H1 (cell line): ENCODE measurements around the gene SPDYE18. TPM values are rescaled to one million over a fixed set of nuclear protein-coding genes. Genes with fewer than 3 reads are reported as not detected.
"Not testable (repeated sequence)": the region's sequence is repeated elsewhere in the genome, so short reads cannot be mapped to it uniquely, and the experiment has no call there.

Experiments
- CTCF ChIA-PET: fragments of 300-600 bp; sonication (Branson Sonifier 250); formaldehyde crosslinking; loops from one replicate; lab custom pipeline; 2021; ENCODE audit not compliant: partially characterized antibody; lab: Charles Lee
- POLR2A ChIA-PET: fragments of 300-600 bp; sonication (Branson Sonifier 250); formaldehyde crosslinking; loops from one replicate; lab custom pipeline; 2021; ENCODE audit warnings: inconsistent platforms; ENCODE audit not compliant: partially characterized antibody; lab: Charles Lee
- DNase-seq, 2 experiments: peaks; one replicate each; pipeline versions ENCODE4 v3.0.0 to v3.0.0-alpha.2; 2010 to 2022; ENCODE audit warnings: low spot score in 2 of 2, low read depth in 1 of 2, mixed read lengths in 1 of 2
- FAIRE-seq: peaks from 2 replicates; lab custom pipeline; 2011; peaks lifted over from hg19 to GRCh38; lab: Jason Lieb, UNC
- H2AFZ ChIP-seq: 2 replicates; pipeline ENCODE4 v1.8.1; 2012; ENCODE audit warnings: low read length, inconsistent platforms
- H2AK5ac ChIP-seq: 2 replicates; pipeline ENCODE4 v1.6.1; 2013; ENCODE audit warnings: low read depth, low read length
- H2BK120ac ChIP-seq: replicated peaks from 2 replicates; pipeline ENCODE3; 2013; ENCODE audit warnings: low read depth, low read length, inconsistent platforms
- H2BK12ac ChIP-seq: 2 replicates; pipeline ENCODE4 v1.6.1; 2013; ENCODE audit warnings: low read depth, low read length
- H2BK15ac ChIP-seq: 2 replicates; pipeline ENCODE4 v1.6.1; 2013; ENCODE audit warnings: low read length
- H2BK20ac ChIP-seq: 2 replicates; pipeline ENCODE4 v1.6.1; 2013; ENCODE audit warnings: low read length
- H2BK5ac ChIP-seq: 2 replicates; pipeline ENCODE4 v1.6.1; 2013; ENCODE audit warnings: low read depth, low read length
- H3K14ac ChIP-seq: 2 replicates; pipeline ENCODE4 v1.6.1; 2013; ENCODE audit warnings: inconsistent platforms; ENCODE audit not compliant: insufficient read length
- H3K18ac ChIP-seq: 2 replicates; pipeline ENCODE4 v1.6.1; 2013; ENCODE audit warnings: low read length; ENCODE audit errors: extremely low read depth
- H3K23ac ChIP-seq: 2 replicates; pipeline ENCODE4 v1.6.1; 2013; ENCODE audit warnings: inconsistent platforms; ENCODE audit not compliant: insufficient read length
- H3K23me2 ChIP-seq: 2 replicates; pipeline ENCODE4 v1.6.1; 2013; ENCODE audit warnings: low read depth, low read length
- H3K27ac ChIP-seq: 2 replicates; pipeline ENCODE4 v1.6.1; 2011; ENCODE audit warnings: low read depth, low read length, inconsistent platforms
- H3K27me3 ChIP-seq, 4 experiments: replicated peaks in 1 of 4; 1 replicate in 1 of 4; 2 replicates in 3 of 4; pipeline versions ENCODE4 v1.6.1 to v1.8.1; 2011 to 2013; ENCODE audit warnings: low read length in 3 of 4, mild to moderate bottlenecking in 3 of 4, inconsistent platforms in 2 of 4, mixed read lengths in 2 of 4, moderate library complexity in 1 of 4; ENCODE audit not compliant: control insufficient read depth in 3 of 4, insufficient read depth in 3 of 4; ENCODE audit errors: extremely low read depth in 1 of 4
- H3K36me3 ChIP-seq, 4 experiments: 2 replicates each; pipeline versions ENCODE4 v1.6.1 to v1.8.1; 2011 to 2013; ENCODE audit warnings: mild to moderate bottlenecking in 4 of 4, low read length in 3 of 4, moderate library complexity in 2 of 4, control low read depth in 1 of 4, inconsistent platforms in 1 of 4; ENCODE audit not compliant: insufficient read depth in 4 of 4, control insufficient read depth in 2 of 4
- H3K4ac ChIP-seq: replicated peaks from 2 replicates; pipeline ENCODE3; 2013; ENCODE audit warnings: low read length, low read depth, mixed read lengths, inconsistent platforms; ENCODE audit not compliant: insufficient read length
- H3K4me1 ChIP-seq, 4 experiments: replicated peaks in 1 of 4; 1 replicate in 1 of 4; 2 replicates in 3 of 4; pipeline versions ENCODE4 v1.6.1 to v1.8.1; 2011 to 2013; ENCODE audit warnings: low read length in 3 of 4, inconsistent platforms in 2 of 4, mixed read lengths in 1 of 4; ENCODE audit not compliant: insufficient read depth in 4 of 4, control insufficient read depth in 3 of 4
- H3K4me2 ChIP-seq, 2 experiments: 2 replicates each; pipeline versions ENCODE4 v1.6.1 to v1.8.1; 2011 to 2013; ENCODE audit warnings: low read depth in 2 of 2, low read length in 2 of 2, control low read depth in 1 of 2, inconsistent platforms in 1 of 2, mild to moderate bottlenecking in 1 of 2; ENCODE audit not compliant: insufficient read depth in 1 of 2
- H3K4me3 ChIP-seq, 4 experiments: fragments of 200-600, 300-600 bp in 1 of 4; sonication (generic), shearing (Covaris generic), sonication (Bioruptor Twin) in 1 of 4; 2 replicates each; pipeline versions ENCODE4 v1.5.1 to v1.8.1; 2011 to 2016; ENCODE audit warnings: low read length in 4 of 4, low read depth in 3 of 4, control low read depth in 2 of 4, inconsistent platforms in 2 of 4, mild to moderate bottlenecking in 2 of 4, mixed read lengths in 1 of 4, moderate library complexity in 1 of 4; ENCODE audit not compliant: insufficient read depth in 2 of 4; ENCODE audit errors: extremely low read depth in 1 of 4
- H3K56ac ChIP-seq: replicated peaks from 2 replicates; pipeline ENCODE3; 2013; ENCODE audit warnings: low read depth, mild to moderate bottlenecking, mixed read lengths, low read length, inconsistent platforms; ENCODE audit not compliant: insufficient read length
- H3K79me1 ChIP-seq: 2 replicates; pipeline ENCODE4 v1.6.1; 2013; ENCODE audit warnings: low read depth, low read length, control low read depth
- H3K79me2 ChIP-seq, 2 experiments: 2 replicates each; pipeline versions ENCODE4 v1.6.1 to v1.8.1; 2012 to 2013; ENCODE audit warnings: low read length in 2 of 2, mild to moderate bottlenecking in 2 of 2, inconsistent platforms in 1 of 2; ENCODE audit not compliant: insufficient read depth in 2 of 2, control insufficient read depth in 1 of 2
- H3K9ac ChIP-seq, 4 experiments: replicated peaks in 1 of 4; 1 replicate in 1 of 4; 2 replicates in 3 of 4; pipeline versions ENCODE4 v1.6.1 to v1.8.1; 2011 to 2013; ENCODE audit warnings: low read depth in 3 of 4, low read length in 3 of 4, control low read depth in 2 of 4, mild to moderate bottlenecking in 2 of 4, moderate library complexity in 2 of 4, inconsistent platforms in 1 of 4; ENCODE audit errors: extremely low read depth in 1 of 4
- H3K9me3 ChIP-seq, 2 experiments: 2 replicates each; pipeline versions ENCODE4 v1.6.1 to v1.8.1; 2012 to 2013; ENCODE audit warnings: mild to moderate bottlenecking in 2 of 2, moderate library complexity in 2 of 2, control low read depth in 1 of 2, inconsistent platforms in 1 of 2, low read depth in 1 of 2, low read length in 1 of 2, mixed read lengths in 1 of 2; ENCODE audit not compliant: insufficient read depth in 2 of 2
- H4K20me1 ChIP-seq, 2 experiments: replicated peaks in 1 of 2; 2 replicates each; pipeline versions ENCODE3 to v1.8.1; 2011 to 2013; ENCODE audit warnings: inconsistent platforms in 2 of 2, low read length in 2 of 2, mild to moderate bottlenecking in 1 of 2; ENCODE audit not compliant: insufficient read depth in 2 of 2, control insufficient read depth in 1 of 2
- H4K5ac ChIP-seq: 2 replicates; pipeline ENCODE4 v1.6.1; 2013; ENCODE audit warnings: low read length, low read depth, mixed read lengths, inconsistent platforms; ENCODE audit not compliant: insufficient read length
- H4K8ac ChIP-seq: 2 replicates; pipeline ENCODE4 v1.8.0; 2013; ENCODE audit warnings: mild to moderate bottlenecking, moderate library complexity, low read length, inconsistent platforms; ENCODE audit not compliant: insufficient read depth; ENCODE audit errors: extremely low read depth
- H4K91ac ChIP-seq: replicated peaks from 2 replicates; pipeline ENCODE3; 2013; ENCODE audit warnings: low read length, mixed read lengths, inconsistent platforms; ENCODE audit not compliant: insufficient read length
- WGBS, 2 experiments: shearing (Covaris generic) in 1 of 2; methylation state at CpG; one replicate each; pipeline versions ENCODE4 v1.1.6 to v1.1.7; 2013 to 2015; ENCODE audit warnings: low lambda C conversion rate in 2 of 2, mixed read lengths in 2 of 2, inconsistent platforms in 1 of 2, low coverage in 1 of 2, missing lambda C conversion rate in 1 of 2; ENCODE audit not compliant: insufficient replicate concordance in 2 of 2, insufficient coverage in 1 of 2, insufficient read length in 1 of 2; ENCODE audit errors: extremely low coverage in 1 of 2, missing lambda C conversion rate in 1 of 2; 5-methylcytosine and 5-hydroxymethylcytosine counted together
- polyA plus RNA-seq, 7 experiments: library from polyadenylated mRNA; depleted of rRNA in 3 of 7; stranded (reverse) in 5 of 7; unstranded in 2 of 7; fragments of >200 nt in 5 of 7; fragments of 200-250 nt in 2 of 7; gene quantifications; 1 replicate in 5 of 7; 2 replicates in 1 of 7; 4 replicates in 1 of 7; pipeline versions ENCODE4 v1.2.1 to v1.2.3, GENCODE V29; 2011 to 2013; ENCODE audit warnings: missing spikeins in 2 of 7, mixed read lengths in 2 of 7
- total RNA-seq: library from RNA; stranded (reverse); fragmentation: NEBNext Ultra II Directional; extraction: Animal tissue kit (Norgen Biotek cat#: 25700); gene quantifications from 2 replicates; pipeline ENCODE4 v1.2.1, GENCODE V29; 2021

Gene SPDYE18
- total and polyA plus RNA-seq, 2 of the 8 experiments (the other 6 are each of a cell fraction or from before 2014, with no cell fraction given) = not detected

GRCh38 chr7:77092301-77092700, 29.9 kb upstream of the SPDYE18 start:
- not testable (repeated sequence) for FAIRE-seq

GRCh38 chr7:77082192-77082591, 19.8 kb upstream of the SPDYE18 start:
- H2BK5ac ChIP-seq, H2BK12ac ChIP-seq, DNase-seq, H3K27ac ChIP-seq, H3K4ac ChIP-seq, POLR2A ChIA-PET, H2AK5ac ChIP-seq, H3K18ac ChIP-seq, H4K5ac ChIP-seq, H3K79me1 ChIP-seq, H4K91ac ChIP-seq, H2BK120ac ChIP-seq, H3K9ac ChIP-seq, H2BK15ac ChIP-seq, H3K4me2 ChIP-seq, H3K9me3 ChIP-seq, H3K56ac ChIP-seq, H2AFZ ChIP-seq, H3K36me3 ChIP-seq, H3K4me3 ChIP-seq, CTCF ChIA-PET, H4K8ac ChIP-seq, H3K23me2 ChIP-seq, H4K20me1 ChIP-seq, H3K27me3 ChIP-seq, H3K23ac ChIP-seq, H2BK20ac ChIP-seq, H3K4me1 ChIP-seq, FAIRE-seq, H3K14ac ChIP-seq, H3K79me2 ChIP-seq: not testable (repeated sequence)
- WGBS, 2 experiments = 94% methylated on average over 1 of the region's 1 CpG; no CpG with 5 or more reads in 1 of the 2 experiments

More at GRCh38 chr7:77092301-77092700, 29.9 kb upstream of the SPDYE18 start:
- H3K36me3 ChIP-seq, H3K4me2 ChIP-seq, H3K9ac ChIP-seq, H3K14ac ChIP-seq, H3K18ac ChIP-seq, H2BK15ac ChIP-seq, POLR2A ChIA-PET, DNase-seq, H2BK12ac ChIP-seq, H4K5ac ChIP-seq, H2BK20ac ChIP-seq, H3K4me3 ChIP-seq, H3K56ac ChIP-seq, CTCF ChIA-PET, H3K4ac ChIP-seq, H4K20me1 ChIP-seq, H3K79me1 ChIP-seq, H3K23me2 ChIP-seq, H2AFZ ChIP-seq, H3K79me2 ChIP-seq, H3K27me3 ChIP-seq, H3K27ac ChIP-seq, H2BK5ac ChIP-seq, H2AK5ac ChIP-seq, H2BK120ac ChIP-seq, H3K4me1 ChIP-seq, H4K91ac ChIP-seq, H3K9me3 ChIP-seq, H3K23ac ChIP-seq, H4K8ac ChIP-seq: not testable (repeated sequence)
- 47% methylated on average over 2 of the region's 2 CpGs; no CpG with 5 or more reads in 1 of the 2 experiments for WGBS, 2 experiments
